ENCODE data around the gene SYT8. TPM values are rescaled to one million over a fixed set of nuclear protein-coding genes. Genes with fewer than 3 reads are reported as not detected.

SYT8 gene, protein sequence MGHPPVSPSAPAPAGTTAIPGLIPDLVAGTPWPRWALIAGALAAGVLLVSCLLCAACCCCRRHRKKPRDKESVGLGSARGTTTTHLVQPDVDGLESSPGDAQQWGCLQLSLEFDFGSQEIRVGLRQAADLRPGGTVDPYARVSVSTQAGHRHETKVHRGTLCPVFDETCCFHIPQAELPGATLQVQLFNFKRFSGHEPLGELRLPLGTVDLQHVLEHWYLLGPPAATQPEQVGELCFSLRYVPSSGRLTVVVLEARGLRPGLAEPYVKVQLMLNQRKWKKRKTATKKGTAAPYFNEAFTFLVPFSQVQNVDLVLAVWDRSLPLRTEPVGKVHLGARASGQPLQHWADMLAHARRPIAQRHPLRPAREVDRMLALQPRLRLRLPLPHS
- not detected for total RNA-seq

DNA sequence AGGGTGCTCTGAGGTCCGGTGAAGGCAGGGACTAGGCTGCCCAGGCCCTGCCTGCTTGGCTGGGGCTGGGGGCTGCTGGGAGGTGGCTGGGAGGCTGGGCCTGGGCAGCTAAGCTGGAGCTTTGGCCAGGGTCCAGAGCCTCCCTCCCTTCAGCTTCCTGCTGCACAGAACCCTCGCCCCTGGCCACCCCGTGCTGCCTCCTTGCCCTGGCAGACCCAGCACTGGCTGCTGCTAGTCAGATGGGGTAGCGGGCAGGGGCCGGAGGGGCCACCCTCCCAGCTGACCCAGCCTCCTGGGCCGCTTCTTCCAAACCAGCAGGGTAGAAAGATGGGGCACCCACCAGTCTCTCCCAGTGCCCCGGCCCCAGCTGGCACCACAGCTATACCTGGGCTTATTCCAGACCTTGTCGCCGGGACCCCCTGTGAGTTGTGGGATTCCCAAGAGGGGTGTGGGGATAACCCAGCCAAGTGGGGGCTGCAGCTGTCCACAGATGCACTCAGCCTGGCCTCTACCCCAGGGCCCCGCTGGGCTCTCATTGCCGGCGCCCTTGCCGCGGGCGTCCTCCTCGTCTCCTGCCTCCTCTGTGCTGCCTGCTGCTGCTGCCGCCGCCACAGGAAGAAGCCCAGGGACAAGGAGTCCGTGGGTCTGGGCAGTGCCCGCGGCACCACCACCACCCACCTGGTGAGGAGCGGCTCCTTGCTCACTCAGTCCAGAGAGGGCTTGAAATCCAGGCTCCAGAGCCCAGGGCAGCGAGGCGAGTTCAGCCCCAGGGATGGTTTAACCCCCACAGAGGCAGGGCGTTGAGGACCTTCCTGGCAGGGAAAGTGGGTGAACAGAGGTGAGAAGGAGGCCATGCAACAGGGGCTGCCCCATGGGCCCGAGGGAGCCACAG lies at the start of gene SYT8:
TSS of gene SYT8 (plus strand) at position 212 of the 892 bp plus-strand sequence. CDS start at position 328, 116 bp downstream.

DNA sequence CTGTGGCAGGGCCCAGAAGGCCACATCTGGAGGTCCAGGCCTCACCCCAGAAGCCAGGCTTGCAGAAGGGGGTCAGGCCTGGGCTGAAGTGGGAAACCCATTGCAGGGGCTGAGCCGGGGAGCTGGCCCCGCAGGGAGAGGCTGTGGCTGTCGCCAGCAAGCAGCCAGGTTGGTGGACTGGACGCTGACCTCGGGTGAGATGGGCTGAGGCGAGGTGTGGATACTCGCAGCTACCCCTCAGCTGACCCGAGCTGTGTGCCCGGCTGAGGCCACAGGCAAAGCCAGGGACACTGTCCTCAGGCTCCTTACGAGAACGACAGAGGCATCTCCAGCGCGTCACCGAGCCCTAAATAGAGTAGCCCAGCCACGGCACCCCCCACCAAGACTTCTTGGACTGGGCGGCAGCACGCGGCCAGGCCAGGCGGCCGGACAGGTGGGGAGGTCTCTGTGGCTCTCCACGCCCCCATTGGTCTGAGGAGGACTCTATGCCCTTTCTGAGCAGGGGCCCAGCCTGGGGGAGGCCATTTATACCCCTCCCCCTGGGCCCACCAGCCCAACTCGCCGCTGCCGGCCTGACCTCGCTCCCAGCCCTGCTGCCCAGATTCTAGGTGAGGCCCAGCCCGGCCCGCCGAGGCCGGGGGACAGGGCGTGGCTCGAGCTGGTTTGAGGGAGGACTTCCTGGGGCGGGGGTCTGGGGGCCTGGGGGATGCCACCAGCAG lies 3.8 kb downstream of the SYT8 start, which contains the start of gene TNNI2:
TSS of gene TNNI2 (plus strand) at position 556 of the 719 bp plus-strand sequence. CDS start 716 bp downstream, outside the sequence.

DNA sequence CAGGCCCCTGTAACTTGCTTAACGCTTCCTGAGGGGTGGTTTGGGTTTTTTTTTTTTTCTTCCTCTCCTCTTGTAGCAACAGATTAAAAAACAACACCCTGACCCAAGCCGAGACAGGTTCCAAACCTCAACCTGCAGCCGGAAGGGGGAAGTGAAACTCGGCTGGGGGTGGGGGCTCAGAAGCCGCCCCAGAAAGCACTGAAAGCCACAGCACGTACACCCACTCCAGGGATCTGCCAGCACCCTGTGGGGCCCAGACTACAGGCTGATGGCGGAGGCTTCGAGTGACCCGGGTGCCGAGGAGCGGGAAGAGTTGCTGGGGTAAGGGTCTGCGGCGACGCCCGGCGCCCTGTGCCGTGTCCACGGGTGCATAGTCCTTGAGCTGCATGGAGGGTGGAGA lies 18.1 kb downstream of the SYT8 start, which contains the start of gene LSP1:
TSS of gene LSP1 (plus strand) at position 208 of the 400 bp plus-strand sequence. CDS start at position 269, 61 bp downstream.

Small RNAs within 50 kb of the gene (small RNA-seq; reads per million reads assigned to genes)
- gene AC051649.1 (not detected), gene MIR4298 (not detected)

Other genes starting within 250 kb of the SYT8 start
- gene KRTAP5-1, start 249.7 kb upstream of the SYT8 start, total RNA-seq: not detected
- gene KRTAP5-2, start 236.7 kb upstream of the SYT8 start, total RNA-seq: not detected
- not detected for gene KRTAP5-3, start 226.5 kb upstream of the SYT8 start, total RNA-seq
- not detected for gene KRTAP5-4, start 212.9 kb upstream of the SYT8 start, total RNA-seq
- not detected for gene KRTAP5-5, start 205.2 kb upstream of the SYT8 start, total RNA-seq
- not detected for gene KRTAP5-6, start 137.8 kb upstream of the SYT8 start, total RNA-seq
- 2.8 TPM for gene IFITM10, start 84.4 kb upstream of the SYT8 start, total RNA-seq
- 55.8 TPM for gene CTSD, start 71.1 kb upstream of the SYT8 start, total RNA-seq
- not detected for gene TNNI2, start 4.0 kb downstream of the SYT8 start, total RNA-seq
- gene LSP1, start 18.1 kb downstream of the SYT8 start, total RNA-seq: 1.2 TPM
- not detected for gene PRR33, start 56.9 kb downstream of the SYT8 start, total RNA-seq
- gene TNNT3, start 84.7 kb downstream of the SYT8 start, total RNA-seq: not detected
- 30.0 TPM for gene MRPL23, start 112.3 kb downstream of the SYT8 start, total RNA-seq
- gene H19, start 162.9 kb downstream of the SYT8 start, total RNA-seq: 9.5 TPM